Stimulated activated CD8-positive, alpha-beta memory T cell treated with anti-CD3 and anti-CD28 coated beads, Interleukin-4, amount 100 ng/mL, for 1 hour (primary cell): ENCODE measurements around the gene SP140L.
"Not testable (repeated sequence)": the region's sequence is repeated elsewhere in the genome, so short reads cannot be mapped to it uniquely, and the experiment has no call there.

Experiments
- DNase-seq, 2 donors: peaks; one replicate each; pipeline ENCODE4 v3.0.0-alpha.2; 2020; ENCODE audit warnings: low read depth in 2 of 2, low spot score in 1 of 2

SP140L gene

GRCh38 chr2:230323385-230324106, 3.4 kb upstream of the SP140L start:
- DNase-seq, result no peak

DNA sequence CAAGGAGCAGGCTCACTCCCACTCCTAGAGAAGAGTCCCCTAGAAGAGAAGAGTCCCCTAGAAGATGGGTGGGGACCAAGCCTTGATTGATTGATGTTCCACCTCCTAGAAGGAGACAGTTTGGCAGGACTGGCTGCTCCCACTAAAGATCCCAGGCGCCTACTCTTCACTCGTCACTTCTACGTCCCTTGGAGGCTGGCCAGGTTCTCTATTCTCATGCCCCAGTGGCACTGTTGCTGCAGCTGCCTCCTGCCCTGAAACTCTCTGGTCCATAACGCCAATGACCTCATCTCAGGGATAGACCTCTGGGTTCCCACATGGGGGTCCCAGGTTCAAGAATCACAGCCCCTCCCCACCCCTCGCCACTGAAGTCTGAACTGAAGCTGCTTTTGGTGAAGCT, 2.5 kb upstream of the SP140L start:
- DNase-seq, result no peak

- no peak for DNase-seq
Measured at GRCh38 chr2:230325316-230326243, 1.4 kb upstream of the SP140L start.

- no peak for DNase-seq
Measured at GRCh38 chr2:230327418-230328154, 593 bp downstream of the SP140L start.

DNA sequence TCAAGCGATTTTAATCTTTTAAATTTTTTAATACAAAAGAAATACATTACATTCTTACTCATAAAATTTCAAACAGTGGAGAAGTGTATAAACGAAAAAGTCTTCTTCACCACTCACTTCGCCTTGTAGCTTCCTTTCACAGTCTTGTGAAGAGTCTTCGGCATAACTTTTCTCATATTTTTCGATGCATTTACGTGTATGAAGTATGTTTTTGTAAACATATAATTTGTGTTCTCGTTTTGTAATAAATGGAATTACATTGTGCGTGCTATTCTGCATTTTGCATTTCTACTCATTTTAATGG, 1.1 kb downstream of the SP140L start:
- DNase-seq, result no peak

DNA sequence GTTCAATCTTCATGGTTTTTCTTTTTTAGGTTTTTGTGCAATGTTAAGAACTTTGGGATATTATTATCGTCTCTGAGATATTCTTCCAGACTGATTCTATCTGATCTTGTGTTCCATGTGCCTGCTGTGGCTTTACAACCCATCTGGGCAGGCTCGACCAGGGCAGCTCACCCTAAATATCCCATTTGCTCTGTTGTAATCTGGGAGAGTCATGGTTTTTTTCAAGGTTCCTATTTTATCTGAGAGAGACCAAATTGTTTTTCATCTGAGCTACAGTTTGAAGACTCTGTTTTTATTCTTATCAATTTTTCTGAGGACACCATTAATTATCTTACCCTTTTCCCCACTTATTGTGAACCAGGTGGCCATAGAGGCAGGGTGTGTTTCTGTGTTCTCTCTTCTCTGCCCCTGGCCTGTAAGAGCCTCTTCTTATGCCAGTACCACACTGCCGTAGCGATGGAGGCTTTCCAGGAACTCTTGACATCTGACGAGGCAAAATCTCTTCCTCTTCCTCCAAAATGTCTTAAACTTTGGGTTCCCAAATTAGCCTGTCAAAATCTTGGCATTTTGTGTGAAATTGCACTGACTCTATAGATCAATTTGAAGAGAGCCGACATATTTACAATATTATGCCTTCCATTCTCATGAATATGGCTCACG, 3.1 kb downstream of the SP140L start:
- DNase-seq, result no peak

- no peak for DNase-seq
Measured at GRCh38 chr2:230330725-230331124, 3.7 kb downstream of the SP140L start.

- no peak for DNase-seq
Measured at GRCh38 chr2:230335461-230335863, 8.5 kb downstream of the SP140L start.

GRCh38 chr2:230335864-230336506, 9.0 kb downstream of the SP140L start:
- DNase-seq, result no peak

DNA sequence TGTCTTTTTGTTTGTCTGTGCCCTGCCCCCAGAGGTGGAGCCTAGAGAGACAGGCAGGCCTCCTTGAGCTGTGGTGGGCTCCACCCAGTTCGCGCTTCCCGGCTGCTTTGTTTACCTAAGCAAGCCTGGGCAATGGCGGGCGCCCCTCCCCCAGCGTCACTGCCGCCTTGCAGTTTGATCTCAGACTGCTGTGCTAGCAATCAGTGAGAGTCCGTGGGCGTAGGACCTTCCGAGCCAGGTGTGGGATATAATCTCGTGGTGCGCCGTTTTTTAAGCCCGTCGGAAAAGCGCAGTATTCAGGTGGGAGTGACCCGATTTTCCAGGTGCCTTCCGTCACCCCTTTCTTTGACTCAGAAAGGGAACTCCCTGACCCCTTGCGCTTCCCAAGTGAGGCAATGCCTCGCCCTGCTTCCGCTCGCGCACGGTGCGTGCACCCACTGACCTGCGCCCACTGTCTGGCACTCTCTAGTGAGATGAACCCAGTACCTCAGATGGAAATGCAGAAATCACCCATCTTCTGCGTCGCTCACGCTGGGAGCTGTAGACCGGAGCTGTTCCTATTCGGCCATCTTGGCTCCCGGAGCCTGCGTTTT, 15.0 kb downstream of the SP140L start:
- DNase-seq, result not testable (repeated sequence)

DNA sequence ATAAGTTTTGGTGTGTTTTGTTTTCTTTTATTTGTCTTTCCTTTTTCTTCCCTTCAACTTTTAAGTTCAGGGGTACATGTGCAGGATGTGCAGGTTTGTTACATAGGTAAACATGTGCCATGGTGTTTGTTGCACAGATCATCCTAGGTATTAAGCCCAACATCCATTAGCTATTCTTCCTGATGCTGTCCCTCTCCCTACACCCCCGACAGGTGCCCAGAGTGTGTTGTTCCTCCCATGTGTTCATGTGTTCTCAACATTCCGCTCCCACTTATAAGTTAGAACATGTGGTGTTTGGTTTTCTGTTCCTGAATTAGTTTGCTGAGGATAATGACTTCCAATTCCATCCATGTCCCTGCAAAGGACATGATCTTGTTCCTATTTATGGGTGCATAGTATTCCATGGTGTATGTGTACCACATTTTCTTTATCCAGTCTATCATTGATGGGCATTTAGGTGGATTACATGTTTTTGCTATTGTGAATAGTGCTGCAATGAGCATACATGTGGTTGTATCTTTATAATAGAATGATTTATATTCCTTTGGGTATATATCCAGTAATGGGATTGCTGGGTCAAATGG, 16.1 kb downstream of the SP140L start:
- DNase-seq, result not testable (repeated sequence)

DNA sequence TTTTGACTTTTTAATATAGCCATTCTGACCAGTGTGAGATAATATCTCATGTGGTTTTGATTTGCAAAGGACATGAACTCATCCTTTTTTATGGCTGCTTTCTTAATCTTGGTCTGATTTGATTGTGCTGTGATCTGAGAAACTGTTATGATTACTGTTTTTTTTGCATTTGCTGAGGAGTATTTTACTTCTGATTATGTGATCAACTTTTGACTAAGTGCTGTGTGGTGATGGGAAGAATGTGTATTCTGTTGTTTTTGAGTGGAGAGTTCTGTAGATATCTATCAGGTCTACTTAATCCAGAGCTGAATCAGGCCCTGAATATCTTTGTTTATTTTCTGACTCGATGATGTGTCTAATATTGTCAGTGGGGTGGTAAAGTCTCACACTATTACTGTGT, 16.8 kb downstream of the SP140L start:
- DNase-seq, result no peak

DNA sequence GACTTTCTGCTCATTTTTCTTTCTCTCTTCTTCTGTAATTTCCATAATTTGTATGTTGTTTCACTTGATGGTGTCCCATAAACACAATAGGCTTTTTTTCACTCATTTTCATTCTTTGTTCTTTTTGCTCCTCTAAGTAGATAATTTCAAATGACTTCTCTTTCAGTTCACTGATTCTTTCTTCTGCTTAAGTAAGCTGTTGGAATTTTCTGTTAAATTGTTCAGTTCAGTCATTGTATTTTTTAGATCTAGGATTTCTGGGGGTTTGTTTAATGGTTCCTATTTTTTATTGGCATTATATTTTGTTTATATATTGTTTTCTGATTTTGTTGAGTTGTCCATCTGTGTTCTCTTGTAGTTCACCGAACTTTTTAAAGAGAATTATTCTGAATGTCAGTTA, 19.5 kb downstream of the SP140L start:
- DNase-seq, result no peak

DNA sequence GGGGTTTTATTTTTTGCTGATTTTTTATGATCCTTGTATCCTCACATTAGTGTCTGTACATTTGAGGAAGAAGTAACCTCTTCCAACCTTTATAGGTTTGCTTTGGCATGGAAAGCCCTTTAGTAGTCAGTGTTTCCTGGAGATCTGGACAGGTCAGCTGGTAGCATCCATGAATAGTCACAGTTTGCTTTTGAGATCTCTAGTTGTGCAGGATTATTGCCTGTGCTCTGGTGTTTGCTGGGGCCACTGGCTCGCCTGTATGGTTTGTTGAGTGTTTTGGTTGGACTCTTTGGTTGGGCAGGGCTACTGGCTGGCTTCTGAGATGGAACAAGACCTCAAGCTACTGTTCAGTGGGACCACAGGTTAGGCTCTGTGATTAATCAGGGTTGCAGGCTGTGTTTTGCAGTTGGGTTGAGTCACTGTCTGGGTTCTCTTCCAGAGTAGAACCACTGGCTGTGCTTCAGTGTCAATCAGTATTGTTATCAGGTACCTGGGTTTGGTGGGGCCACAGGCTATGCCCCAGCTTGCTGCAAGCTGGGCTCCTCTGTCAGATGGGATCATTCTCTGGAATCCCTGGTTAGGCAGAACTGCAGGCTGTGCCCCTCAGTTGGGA, 20.0 kb downstream of the SP140L start:
- no peak for DNase-seq

DNA sequence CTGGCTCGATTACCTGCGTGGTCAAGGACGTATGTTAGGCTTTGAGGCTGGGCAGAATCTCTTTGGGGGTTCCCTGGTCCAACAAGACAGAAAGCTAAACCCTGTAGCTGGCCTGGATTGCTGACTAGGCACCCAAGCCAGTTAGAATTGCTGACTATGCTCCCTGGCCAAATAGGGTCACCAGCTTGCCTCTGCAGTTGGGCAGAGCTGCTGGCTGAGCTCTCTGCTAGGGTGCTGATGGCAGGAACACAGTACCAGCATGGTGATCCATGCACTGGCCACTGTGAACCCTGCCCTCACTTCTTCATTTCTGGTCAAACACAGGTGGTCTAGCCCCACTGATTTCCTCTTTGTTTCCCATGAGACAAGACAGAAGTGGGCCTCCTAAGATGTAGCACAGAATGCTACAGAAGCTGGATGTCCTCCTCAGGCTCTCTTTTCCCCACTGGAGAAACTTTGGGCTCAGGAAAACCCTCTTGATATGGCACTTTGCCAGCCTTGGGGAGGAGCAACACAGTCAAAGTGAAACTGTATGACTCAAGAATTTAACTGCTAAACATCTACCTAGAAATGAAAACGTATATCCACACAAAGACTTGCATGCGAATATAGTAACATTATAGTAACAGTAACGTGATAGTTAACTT, 20.8 kb downstream of the SP140L start:
- DNase-seq, result no peak

DNA sequence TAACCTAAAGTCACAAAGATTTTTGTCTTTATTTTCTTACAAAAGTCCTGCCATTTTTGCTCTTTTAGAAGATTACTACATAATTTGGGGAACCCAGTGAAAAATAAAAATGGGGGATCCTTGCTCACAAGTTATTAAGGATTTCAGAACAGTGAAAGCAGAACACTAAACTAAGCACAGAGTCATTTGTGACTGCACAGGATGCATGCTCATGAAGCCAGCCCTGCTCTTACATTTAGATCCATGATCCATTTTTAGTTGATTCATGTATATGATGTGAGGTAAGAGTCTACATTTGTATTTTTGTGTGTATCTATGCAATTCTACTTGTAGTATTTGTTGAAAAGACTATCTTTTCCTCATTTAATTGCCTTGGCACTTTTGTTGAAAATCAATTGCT, 21.8 kb downstream of the SP140L start:
- DNase-seq, result no peak

GRCh38 chr2:230356084-230356483, 29.1 kb downstream of the SP140L start:
- DNase-seq, result no peak

DNA sequence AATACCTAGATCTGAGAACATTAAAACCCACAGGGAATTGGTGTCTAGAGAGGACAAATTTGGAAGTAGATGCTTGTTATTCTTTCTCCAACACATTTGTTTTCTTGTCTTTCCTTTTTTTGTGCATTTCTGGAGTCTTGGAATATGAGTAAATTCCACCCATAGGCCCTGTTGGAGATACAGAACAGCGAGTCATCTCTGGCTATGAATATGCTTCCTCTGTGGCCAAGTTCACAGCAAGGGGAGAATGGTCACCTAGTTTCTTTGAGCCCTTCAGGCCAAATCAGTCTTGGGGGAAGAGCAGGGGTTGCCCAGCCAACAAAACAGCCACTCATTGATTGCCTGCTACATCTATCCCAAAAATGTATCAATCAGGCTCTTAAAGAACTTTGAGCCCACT, 31.3 kb downstream of the SP140L start:
- DNase-seq, result no peak

DNA sequence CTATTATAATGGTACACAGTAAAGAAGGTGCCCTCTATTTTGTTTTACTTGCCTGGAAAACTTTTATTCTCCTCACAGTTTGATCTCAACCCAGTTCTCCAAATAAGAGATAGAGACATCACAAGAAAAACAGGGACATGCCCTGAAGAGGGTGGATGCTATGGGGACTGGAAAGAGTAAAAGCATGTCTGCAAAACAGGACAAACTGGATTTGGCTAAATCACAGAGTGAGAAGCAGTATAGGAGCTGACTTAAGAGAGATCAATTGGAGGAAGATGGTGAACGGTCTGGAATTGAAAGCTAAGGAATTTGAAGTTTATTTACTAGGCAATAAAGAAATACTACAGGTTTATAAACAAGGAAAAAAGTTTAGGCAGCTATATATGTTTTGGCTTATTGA, 33.0 kb downstream of the SP140L start:
- no peak for DNase-seq
